Kidney (tissue), 14 donors: ENCODE results near the gene TATDN3. TPM values are rescaled to one million over a fixed set of nuclear protein-coding genes. Genes with fewer than 3 reads are reported as not detected.

Source experiments
- DNase-seq, 5 donors: peaks; one replicate each; pipeline ENCODE4 v3.0.0-alpha.2; 2013 to 2020
- FAIRE-seq: peaks from 2 replicates; lab custom pipeline; 2012; peaks lifted over from hg19 to GRCh38; lab: Jason Lieb, UNC
- H3K27ac ChIP-seq, 2 donors: one replicate each; pipeline ENCODE4 v1.7.0; 2013; ENCODE audit warnings: low read depth in 2 of 2, low read length in 2 of 2, inconsistent platforms in 1 of 2
- H3K27me3 ChIP-seq: one replicate; pipeline ENCODE4 v1.7.1; 2013; ENCODE audit warnings: low read length, inconsistent platforms; ENCODE audit not compliant: control insufficient read depth, insufficient read depth
- H3K36me3 ChIP-seq, 3 donors: one replicate each; pipeline versions ENCODE4 v1.7.0 to v1.7.1; 2013; ENCODE audit warnings: low read length in 3 of 3, control low read depth in 1 of 3, inconsistent platforms in 1 of 3; ENCODE audit not compliant: insufficient read depth in 3 of 3, control insufficient read depth in 2 of 3
- H3K4me1 ChIP-seq, 3 donors: one replicate each; pipeline versions ENCODE4 v1.7.0 to v1.7.1; 2013; ENCODE audit warnings: low read length in 3 of 3, inconsistent platforms in 1 of 3, low read depth in 1 of 3; ENCODE audit not compliant: control insufficient read depth in 2 of 3, insufficient read depth in 2 of 3
- H3K4me3 ChIP-seq, 3 donors: one replicate each; pipeline versions ENCODE4 v1.7.0 to v1.8.1; 2013; ENCODE audit warnings: low read length in 3 of 3, control low read depth in 1 of 3, inconsistent platforms in 1 of 3
- H3K9ac ChIP-seq, 3 donors: one replicate each; pipeline versions ENCODE4 v1.7.0 to v1.7.1; 2013; ENCODE audit warnings: low read length in 3 of 3, control low read depth in 1 of 3, inconsistent platforms in 1 of 3
- H3K9me3 ChIP-seq, 3 donors: one replicate each; pipeline versions ENCODE4 v1.7.0 to v1.7.1; 2013; ENCODE audit warnings: low read length in 3 of 3, control low read depth in 1 of 3, inconsistent platforms in 1 of 3; ENCODE audit not compliant: control insufficient read depth in 2 of 3, insufficient read depth in 1 of 3
- intact Hi-C: fragments of 100-400 bp; cut with DNase I; formaldehyde crosslinking; loops from one replicate; pipeline ENCODE4 v1.11.1; 2022
- polyA plus RNA-seq: library from polyadenylated mRNA; stranded (reverse); fragments of 350-450 nt; fragmentation: Illumina TruSeq; extraction: RNeasy Lipid Tissue Mini Kit (QIAGEN cat#74804); gene quantifications from one replicate; pipeline ENCODE4 v1.2.3, GENCODE V29; 2014; ENCODE audit warnings: low read depth, low replicate concordance; ENCODE audit not compliant: insufficient read depth
- total RNA-seq: library from RNA; stranded (reverse); fragmentation: NEBNext Ultra II Directional; extraction: Animal tissue kit (Norgen Biotek cat#: 25700); gene quantifications from one replicate; pipeline ENCODE4 v1.2.1, GENCODE V29; 2021
- TF ChIP-seq, protein P1 (sequence below): IDR thresholded peaks from 3 replicates; pipeline ENCODE4 v1.5.1; 2012; ENCODE audit warnings: mild to moderate bottlenecking, moderate library complexity, borderline replicate concordance; ENCODE audit not compliant: insufficient read depth; ENCODE audit errors: extremely low read depth
- donor health status: control.
- donor health status: control.
- donor health status: control.
- donor health status: control.
- donor health status: control.
- donor health status: DM: yes; HTN: yes; CAD: no.
- donor health status: Normal renal cell carcinoma (clear cell type).

The TATDN3 gene
- total and polyA plus RNA-seq, 2 donors from 2014 or later: 18.6 to 19.5 TPM

DNA sequence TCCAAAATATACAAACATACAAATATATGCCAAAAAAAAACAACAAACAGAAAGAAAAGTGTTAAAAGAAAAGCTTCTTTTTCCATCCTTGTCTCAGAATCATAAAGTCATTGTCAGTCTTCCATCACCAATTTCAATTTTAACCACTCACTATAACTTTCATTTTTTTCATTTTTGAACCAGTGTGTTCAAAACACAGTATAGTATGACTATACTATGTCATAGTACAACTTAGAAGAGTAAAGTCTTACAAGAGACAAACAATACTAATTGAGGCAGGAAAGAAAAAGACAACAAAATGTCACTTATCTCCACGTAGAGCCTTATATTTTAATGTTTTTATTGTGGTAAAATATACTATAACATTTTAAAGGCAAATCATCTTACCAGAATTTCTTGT is 7.7 kb upstream of the TATDN3 start:
- no peak for DNase-seq
- Histone ChIP-seq H3K27ac (no peak overlapping the region), H3K4me1 (no peaks in the 10 kb centered on the region), H3K9me3 (no peaks in the 10 kb centered on the region), H3K27me3 (no peaks in the 10 kb centered on the region), H3K9ac (no peak overlapping the region), H3K36me3 (peaks cover 0 to 9% (median 3%) of the 10 kb centered on the region in 3 donors), H3K4me3 (no peak overlapping the region)
- FAIRE-seq: no peak
- intact Hi-C loops: no loop called here
- TF ChIP-seq, protein P1, sequence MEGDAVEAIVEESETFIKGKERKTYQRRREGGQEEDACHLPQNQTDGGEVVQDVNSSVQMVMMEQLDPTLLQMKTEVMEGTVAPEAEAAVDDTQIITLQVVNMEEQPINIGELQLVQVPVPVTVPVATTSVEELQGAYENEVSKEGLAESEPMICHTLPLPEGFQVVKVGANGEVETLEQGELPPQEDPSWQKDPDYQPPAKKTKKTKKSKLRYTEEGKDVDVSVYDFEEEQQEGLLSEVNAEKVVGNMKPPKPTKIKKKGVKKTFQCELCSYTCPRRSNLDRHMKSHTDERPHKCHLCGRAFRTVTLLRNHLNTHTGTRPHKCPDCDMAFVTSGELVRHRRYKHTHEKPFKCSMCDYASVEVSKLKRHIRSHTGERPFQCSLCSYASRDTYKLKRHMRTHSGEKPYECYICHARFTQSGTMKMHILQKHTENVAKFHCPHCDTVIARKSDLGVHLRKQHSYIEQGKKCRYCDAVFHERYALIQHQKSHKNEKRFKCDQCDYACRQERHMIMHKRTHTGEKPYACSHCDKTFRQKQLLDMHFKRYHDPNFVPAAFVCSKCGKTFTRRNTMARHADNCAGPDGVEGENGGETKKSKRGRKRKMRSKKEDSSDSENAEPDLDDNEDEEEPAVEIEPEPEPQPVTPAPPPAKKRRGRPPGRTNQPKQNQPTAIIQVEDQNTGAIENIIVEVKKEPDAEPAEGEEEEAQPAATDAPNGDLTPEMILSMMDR: no peak

DNA sequence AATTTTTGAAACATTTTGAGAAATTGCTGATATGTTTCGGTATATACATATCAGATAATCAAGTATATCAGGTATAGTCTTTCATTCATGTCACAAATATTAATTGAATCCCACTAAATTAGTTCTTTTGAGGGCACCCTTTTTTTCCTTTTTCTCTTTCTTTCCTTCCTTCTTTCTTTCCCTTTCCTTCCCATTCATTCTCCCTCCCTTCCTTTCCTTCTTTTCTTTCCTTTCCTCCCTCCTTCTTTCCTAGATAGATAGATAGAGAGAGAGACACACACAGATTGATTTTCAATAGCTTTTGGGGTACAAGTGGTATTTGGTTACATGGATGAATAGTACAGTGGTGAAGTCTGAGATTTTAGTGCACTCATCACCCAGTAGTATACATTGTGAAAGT is 5.8 kb upstream of the TATDN3 start:
- H3K27me3 ChIP-seq: no peaks in the 10 kb centered on the region
- intact Hi-C loops: no loop called here
- DNase-seq: no peak
- TF ChIP-seq, protein P1: no peak
- H3K9ac ChIP-seq: no peak overlapping the region
- no peak overlapping the region for H3K27ac ChIP-seq
- H3K36me3 ChIP-seq: peaks cover 0 to 7% (median 3%) of the 10 kb centered on the region in 3 donors
- H3K9me3 ChIP-seq: no peaks in the 10 kb centered on the region
- no peaks in the 10 kb centered on the region for H3K4me1 ChIP-seq
- H3K4me3 ChIP-seq: no peak overlapping the region
- FAIRE-seq: no peak

DNA sequence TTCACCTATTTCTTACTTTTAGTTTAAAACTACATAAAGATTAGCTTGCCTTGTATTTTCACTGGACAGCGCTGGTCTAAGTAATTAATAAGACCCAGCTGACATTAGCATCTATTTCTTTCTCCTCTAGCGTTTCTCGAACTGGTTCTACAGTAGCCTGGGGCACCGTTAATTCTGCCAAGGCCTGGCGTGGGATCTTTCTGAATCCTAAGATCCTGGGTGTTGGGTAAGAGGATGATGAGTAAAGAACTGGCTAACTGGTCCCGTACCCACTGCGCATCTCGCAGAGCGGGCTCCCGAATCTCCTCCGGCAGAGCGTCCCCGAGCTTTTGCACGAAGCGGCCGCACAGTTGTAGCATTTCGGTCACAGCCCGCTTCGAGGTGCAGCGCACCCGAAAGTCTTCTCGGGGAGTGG is 426 bp upstream of the TATDN3 start:
- Histone ChIP-seq H3K9me3 (no peaks in the 10 kb centered on the region), H3K27me3 (no peaks in the 10 kb centered on the region), H3K9ac (peak overlapping the region; percentile 74 to 99 (median 95)), H3K27ac (peak overlapping the region; percentile 91 to 94), H3K4me1 (no peaks in the 10 kb centered on the region), H3K4me3 (peak overlapping the region; percentile 94 to 99 (median 97)), H3K36me3 (peaks cover 0 to 5% (median 2%) of the 10 kb centered on the region in 3 donors)
- intact Hi-C loops: no loop called here
- TF ChIP-seq, protein P1: no peak
- no peak for FAIRE-seq
- no peak for DNase-seq

DNA sequence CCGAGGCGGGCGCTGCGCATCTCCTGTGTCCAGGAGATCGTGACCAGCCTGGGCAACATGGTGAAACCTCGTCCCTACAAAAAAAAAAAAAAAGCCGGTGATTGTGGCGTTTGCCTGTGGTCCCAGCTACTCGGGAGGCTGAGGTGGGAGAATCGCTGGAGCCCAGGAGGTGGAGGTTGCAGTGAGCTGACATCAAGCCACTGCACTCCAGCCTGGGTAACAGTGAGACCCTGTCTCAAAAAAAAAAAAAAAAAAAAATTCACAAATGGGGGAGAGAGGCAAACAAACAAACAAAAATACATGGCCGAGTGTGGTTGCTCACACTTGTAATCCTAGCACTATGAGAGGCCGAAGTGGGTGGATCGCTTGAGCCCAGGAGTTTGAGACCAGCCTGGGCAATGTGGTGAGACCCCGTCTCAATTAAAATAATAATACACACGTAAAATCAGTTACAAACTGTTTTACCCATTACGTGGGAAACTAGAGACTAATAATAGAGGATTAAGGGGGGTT is 758 bp downstream of the TATDN3 start:
- H3K9me3 ChIP-seq: no peaks in the 10 kb centered on the region
- no peaks in the 10 kb centered on the region for H3K27me3 ChIP-seq
- peak overlapping the region in 1 of 2 donors; percentile 91 for H3K27ac ChIP-seq
- H3K36me3 ChIP-seq: peaks cover 0 to 5% (median 4%) of the 10 kb centered on the region in 3 donors
- H3K4me1 ChIP-seq: no peaks in the 10 kb centered on the region
- FAIRE-seq: no peak
- peak in 1 of 5 donors; percentile 11 for DNase-seq
- H3K9ac ChIP-seq: peak overlapping the region; percentile 90 to 99 (median 95)
- H3K4me3 ChIP-seq: peak overlapping the region; percentile 94 to 99 (median 97)
- TF ChIP-seq, protein P1: no peak
- intact Hi-C loops: no loop called here
